ENCODE measurements around the gene RPS19BP1.
A peak's percentile ranks its signal among the peaks of the same experiment; 100 is the strongest.

The RPS19BP1 gene

GRCh38 chr22:39496131-39496838 is 36.3 kb downstream of the RPS19BP1 start:
- Histone ChIP-seq H3K4me3 (no peak overlapping the region), H3K27ac (peak overlapping the region in 9 of 21 experiments; percentile 0 to 55 (median 22))

DNA sequence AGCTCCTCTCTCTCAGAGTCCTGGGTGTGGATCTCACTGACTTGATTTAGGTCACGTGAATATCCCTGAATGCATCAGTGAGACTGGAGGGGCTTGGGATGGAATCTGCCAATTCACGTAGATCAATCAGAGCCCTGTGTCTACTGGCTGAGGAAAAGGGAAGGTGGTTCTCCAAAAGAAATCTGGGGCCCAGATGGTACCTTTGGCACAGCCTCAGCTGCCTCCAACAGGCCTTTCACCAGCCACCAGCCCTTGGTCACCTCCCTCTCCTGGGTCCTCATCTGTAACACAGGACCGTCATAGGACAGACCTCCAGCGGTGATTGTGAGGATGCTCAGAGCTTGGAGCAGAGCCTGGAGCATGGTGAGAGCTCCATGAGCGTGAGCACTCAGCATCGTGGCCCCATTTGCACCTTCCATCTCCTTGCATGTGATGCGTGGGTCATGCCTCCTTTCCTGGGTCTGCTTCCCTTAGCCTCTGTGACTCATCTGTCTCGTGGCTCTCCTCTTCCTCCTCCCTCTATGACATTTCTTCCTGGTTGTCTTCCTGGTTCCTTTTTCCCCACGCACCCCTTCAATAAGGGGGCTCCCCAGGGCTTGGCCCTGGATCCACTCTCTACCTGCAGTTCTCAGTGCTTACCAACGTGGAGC is 38.0 kb downstream of the RPS19BP1 start:
- peak overlapping the region in 8 of 21 experiments; percentile 0 to 70 (median 50) for H3K27ac ChIP-seq
- H3K4me3 ChIP-seq: no peak overlapping the region

- peak overlapping the region in 6 of 21 experiments; percentile 0 to 70 (median 50) for H3K27ac ChIP-seq
Measured at GRCh38 chr22:39493759-39494158, 38.8 kb downstream of the RPS19BP1 start.

GRCh38 chr22:39492186-39492585 is 40.4 kb downstream of the RPS19BP1 start:
- Histone ChIP-seq H3K27ac (no peak overlapping the region), H3K4me3 (no peak overlapping the region)

More at GRCh38 chr22:39493759-39494158, 38.8 kb downstream of the RPS19BP1 start:
- no peak overlapping the region for H3K4me3 ChIP-seq

DNA sequence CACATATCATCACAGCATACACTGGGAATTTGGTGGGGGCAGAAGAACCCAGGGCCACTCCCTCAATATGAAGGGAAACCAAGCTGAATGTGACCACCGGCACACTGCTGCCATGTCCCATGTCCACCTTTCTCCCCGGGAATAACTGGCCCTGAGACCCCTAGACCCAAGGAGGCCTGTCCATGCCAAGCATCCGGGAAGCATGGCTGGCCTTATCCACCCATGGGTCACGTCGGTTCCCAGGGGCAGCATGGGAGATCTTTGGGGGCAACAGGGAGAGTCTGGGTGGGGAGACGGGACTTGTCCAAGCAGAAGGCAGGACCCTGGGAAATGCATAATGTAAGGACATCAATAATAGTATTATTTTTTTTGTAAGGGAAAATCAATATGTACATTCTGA is 40.9 kb downstream of the RPS19BP1 start:
- no peak overlapping the region for H3K27ac ChIP-seq
- no peak overlapping the region for H3K4me3 ChIP-seq

- no peak overlapping the region for H3K4me3 ChIP-seq
- no peak overlapping the region for H3K27ac ChIP-seq
Measured at GRCh38 chr22:39490966-39491680, 41.4 kb downstream of the RPS19BP1 start.

GRCh38 chr22:39490135-39490798 is 42.3 kb downstream of the RPS19BP1 start:
- Histone ChIP-seq H3K27ac (no peak overlapping the region), H3K4me3 (no peak overlapping the region)

- no peak overlapping the region for H3K27ac ChIP-seq
- H3K4me3 ChIP-seq: no peak overlapping the region
Measured at GRCh38 chr22:39489094-39490068, 43.2 kb downstream of the RPS19BP1 start.

DNA sequence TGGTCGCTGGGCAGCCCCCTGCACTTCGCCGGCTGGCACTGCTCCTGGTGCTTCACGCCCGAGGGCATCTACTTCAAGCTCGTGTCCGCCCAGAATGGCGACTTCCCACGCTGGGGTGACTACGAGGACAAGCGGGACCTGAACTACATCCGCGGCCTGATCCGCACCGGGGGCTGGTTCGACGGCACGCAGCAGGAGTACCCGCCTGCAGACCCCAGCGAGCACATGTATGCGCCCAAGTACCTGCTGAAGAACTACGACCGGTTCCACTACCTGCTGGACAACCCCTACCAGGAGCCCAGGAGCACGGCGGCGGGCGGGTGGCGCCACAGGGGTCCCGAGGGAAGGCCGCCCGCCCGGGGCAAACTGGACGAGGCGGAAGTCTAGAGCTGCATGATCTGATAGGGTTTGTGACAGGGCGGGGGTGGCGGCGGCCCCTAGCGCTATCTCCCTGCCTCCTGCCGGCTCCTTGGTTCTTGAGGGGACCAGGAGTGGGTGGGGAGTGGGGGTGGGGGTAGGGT is 43.9 kb downstream of the RPS19BP1 start:
- Histone ChIP-seq H3K4me3 (no peak overlapping the region), H3K27ac (no peak overlapping the region)

DNA sequence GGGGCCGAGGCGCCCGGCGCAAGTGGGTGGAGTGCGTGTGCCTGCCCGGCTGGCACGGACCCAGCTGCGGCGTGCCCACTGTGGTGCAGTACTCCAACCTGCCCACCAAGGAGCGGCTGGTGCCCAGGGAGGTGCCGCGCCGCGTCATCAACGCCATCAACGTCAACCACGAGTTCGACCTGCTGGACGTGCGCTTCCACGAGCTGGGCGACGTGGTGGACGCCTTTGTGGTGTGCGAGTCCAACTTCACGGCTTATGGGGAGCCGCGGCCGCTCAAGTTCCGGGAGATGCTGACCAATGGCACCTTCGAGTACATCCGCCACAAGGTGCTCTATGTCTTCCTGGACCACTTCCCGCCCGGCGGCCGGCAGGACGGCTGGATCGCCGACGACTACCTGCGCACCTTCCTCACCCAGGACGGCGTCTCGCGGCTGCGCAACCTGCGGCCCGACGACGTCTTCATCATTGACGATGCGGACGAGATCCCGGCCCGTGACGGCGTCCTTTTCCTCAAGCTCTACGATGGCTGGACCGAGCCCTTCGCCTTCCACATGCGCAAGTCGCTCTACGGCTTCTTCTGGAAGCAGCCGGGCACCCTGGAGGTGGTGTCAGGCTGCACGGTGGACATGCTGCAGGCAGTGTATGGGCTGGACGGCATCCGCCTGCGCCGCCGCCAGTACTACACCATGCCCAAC is 44.6 kb downstream of the RPS19BP1 start:
- H3K27ac ChIP-seq: no peak overlapping the region

DNA sequence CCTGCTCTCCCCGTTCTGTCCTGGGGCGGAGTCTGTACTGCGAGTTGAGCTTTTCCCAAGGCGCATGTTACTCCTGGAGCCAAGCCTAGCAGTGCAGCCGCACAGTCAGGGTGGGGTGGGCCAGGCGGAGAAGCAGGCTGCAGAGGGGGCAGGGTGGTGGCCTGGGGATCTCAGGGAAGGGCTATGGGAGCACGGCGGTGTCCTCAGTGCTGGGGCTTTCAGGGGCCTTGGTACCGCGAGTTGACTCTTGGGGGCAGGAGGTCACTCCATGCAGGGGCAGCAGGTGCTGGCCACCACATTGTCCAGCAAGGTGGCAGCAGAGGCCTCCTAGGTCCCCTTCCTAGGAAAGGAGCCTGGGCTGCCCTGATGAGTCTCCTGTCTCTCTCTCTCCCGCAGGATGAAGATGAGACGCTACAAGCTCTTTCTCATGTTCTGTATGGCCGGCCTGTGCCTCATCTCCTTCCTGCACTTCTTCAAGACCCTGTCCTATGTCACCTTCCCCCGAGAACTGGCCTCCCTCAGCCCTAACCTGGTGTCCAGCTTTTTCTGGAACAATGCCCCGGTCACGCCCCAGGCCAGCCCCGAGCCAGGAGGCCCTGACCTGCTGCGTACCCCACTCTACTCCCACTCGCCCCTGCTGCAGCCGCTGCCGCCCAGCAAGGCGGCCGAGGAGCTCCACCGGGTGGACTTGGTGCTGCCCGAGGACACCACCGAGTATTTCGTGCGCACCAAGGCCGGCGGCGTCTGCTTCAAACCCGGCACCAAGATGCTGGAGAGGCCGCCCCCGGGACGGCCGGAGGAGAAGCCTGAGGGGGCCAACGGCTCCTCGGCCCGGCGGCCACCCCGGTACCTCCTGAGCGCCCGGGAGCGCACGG is 45.4 kb downstream of the RPS19BP1 start:
- H3K27ac ChIP-seq: no peak overlapping the region
- no peak overlapping the region for H3K4me3 ChIP-seq

More for the DNA sequence above, 44.6 kb downstream of the RPS19BP1 start:
- H3K4me3 ChIP-seq: no peak overlapping the region

DNA sequence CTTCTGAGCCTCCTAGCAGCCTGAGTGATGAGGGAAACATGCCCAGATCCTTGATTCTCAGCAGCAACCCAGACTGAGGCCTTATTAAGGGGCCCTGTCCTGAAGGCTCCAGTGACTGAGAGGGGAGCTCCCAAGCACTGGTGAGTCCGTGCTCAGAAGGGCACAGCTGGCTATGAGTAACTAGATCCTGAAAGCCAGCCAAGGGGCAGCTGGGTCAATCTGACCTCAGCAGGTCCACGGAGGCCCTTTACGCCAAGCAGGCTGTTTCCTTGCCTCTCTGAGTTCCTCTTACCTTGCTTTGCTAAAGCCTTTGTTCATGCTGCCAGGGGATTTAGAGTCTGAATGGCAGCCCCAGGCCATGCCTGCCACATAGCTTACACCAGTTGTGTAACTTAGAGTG is 49.8 kb downstream of the RPS19BP1 start:
- no peak overlapping the region for H3K4me3 ChIP-seq
- H3K27ac ChIP-seq: no peak overlapping the region

- no peak overlapping the region for H3K4me3 ChIP-seq
- no peak overlapping the region for H3K27ac ChIP-seq
Measured at GRCh38 chr22:39481595-39481994, 51.0 kb downstream of the RPS19BP1 start.

DNA sequence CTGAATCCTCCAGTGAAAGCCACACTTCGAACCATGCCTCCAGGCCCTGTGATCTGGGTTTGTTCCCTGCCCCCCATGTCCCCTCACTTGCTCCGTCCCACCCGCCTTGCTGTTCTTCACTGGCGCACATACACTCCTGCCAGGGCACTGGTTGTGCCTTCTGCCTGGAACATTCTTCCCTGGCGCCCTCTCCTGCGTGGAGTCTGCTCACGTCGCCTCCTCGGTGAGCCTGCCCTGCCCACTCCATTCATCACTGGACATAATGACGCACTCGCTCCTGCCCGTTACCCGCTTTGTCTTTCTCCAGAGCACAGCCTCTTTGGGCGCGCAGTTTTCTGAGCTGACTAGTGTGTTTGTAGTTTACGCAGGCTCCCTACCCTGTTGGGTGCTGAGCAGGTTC is 51.5 kb downstream of the RPS19BP1 start:
- Histone ChIP-seq H3K4me3 (no peak overlapping the region), H3K27ac (no peak overlapping the region)

GRCh38 chr22:39480557-39480956 is 52.0 kb downstream of the RPS19BP1 start:
- H3K4me3 ChIP-seq: no peak overlapping the region
- no peak overlapping the region for H3K27ac ChIP-seq

DNA sequence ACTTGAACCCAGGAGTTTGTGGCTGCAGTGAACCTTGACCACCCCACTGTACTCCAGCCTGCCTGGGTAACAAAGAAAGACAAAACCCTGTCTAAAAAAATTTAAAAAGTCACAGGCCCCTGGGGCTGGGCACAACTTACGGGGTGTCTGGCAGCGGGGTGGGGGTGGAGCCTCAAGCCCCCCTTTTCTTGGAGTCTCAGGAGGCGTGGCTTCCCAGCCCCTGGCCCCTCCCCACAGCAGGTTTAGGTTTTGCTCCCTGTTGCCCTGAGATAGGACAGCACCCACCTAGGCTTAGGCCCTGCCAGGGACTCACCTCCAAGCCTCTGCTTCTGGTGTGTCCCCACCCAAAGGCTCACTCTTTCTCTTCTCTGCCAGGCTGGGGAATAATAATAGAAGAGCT is 53.3 kb downstream of the RPS19BP1 start:
- no peak overlapping the region for H3K4me3 ChIP-seq
- H3K27ac ChIP-seq: no peak overlapping the region

Measured in skin epidermis (tissue), 12 donors.